Neural cell (in vitro differentiated cells): ENCODE results near the gene RBM11. TPM values are rescaled to one million over a fixed set of nuclear protein-coding genes. Genes with fewer than 3 reads are reported as not detected.

Source experiments
- H2AFZ ChIP-seq: fragments of 200-600, 300-800 bp; sonication (generic), shearing (Covaris generic); 2 replicates; pipeline ENCODE4 v1.6.0; 2014; ENCODE audit warnings: low read depth, mild to moderate bottlenecking, antibody characterized with exemption, low read length, moderate library complexity
- H3F3A ChIP-seq: fragments of 200-600 bp; shearing (Covaris generic); 2 replicates; pipeline ENCODE4 v1.6.1; 2016; ENCODE audit warnings: mild to moderate bottlenecking, moderate library complexity, mixed read lengths, antibody characterized with exemption, low read length; ENCODE audit not compliant: insufficient read depth, poor library complexity, severe bottlenecking
- H3K27ac ChIP-seq: fragments of 200-600, 300-800 bp; sonication (generic), shearing (Covaris generic); 2 replicates; pipeline ENCODE4 v1.5.1; 2014; ENCODE audit warnings: mild to moderate bottlenecking, low read length, moderate library complexity
- H3K27me3 ChIP-seq: fragments of 300-800, 200-600 bp; sonication (generic), shearing (Covaris generic); 2 replicates; pipeline ENCODE4 v1.6.0; 2014; ENCODE audit warnings: mild to moderate bottlenecking, low read depth, low read length, moderate library complexity; ENCODE audit not compliant: insufficient read depth
- H3K36me3 ChIP-seq: fragments of 300-800, 200-600 bp; sonication (generic), shearing (Covaris generic); 2 replicates; pipeline ENCODE4 v1.5.1; 2014; ENCODE audit warnings: mild to moderate bottlenecking, antibody characterized with exemption, low read length, moderate library complexity; ENCODE audit not compliant: insufficient read depth
- H3K4me2 ChIP-seq: fragments of 300-800, 200-600 bp; sonication (generic), shearing (Covaris generic); 2 replicates; pipeline ENCODE4 v1.6.0; 2014; ENCODE audit warnings: mild to moderate bottlenecking, low read length
- H3K4me3 ChIP-seq: fragments of 300-800, 200-600 bp; sonication (generic), shearing (Covaris generic); 2 replicates; pipeline ENCODE4 v1.5.1; 2014; ENCODE audit warnings: mild to moderate bottlenecking, low read length, moderate library complexity
- H3K79me2 ChIP-seq: fragments of 200-600 bp; shearing (Covaris generic); replicated peaks from 2 replicates; pipeline ENCODE4 v1.6.0; 2014; ENCODE audit warnings: mild to moderate bottlenecking, low read length, moderate library complexity; ENCODE audit not compliant: insufficient read depth
- H3K9ac ChIP-seq: fragments of 300-800, 200-600 bp; sonication (generic), shearing (Covaris generic); 2 replicates; pipeline ENCODE4 v1.6.1; 2016; ENCODE audit warnings: mild to moderate bottlenecking, low read length, mixed read lengths
- H3K9me2 ChIP-seq: fragments of 200-600 bp; shearing (Covaris generic); 2 replicates; pipeline ENCODE4 v1.6.1; 2016; ENCODE audit warnings: mild to moderate bottlenecking, low read length, mixed read lengths; ENCODE audit not compliant: insufficient read depth
- H3K9me3 ChIP-seq: fragments of 200-600, 300-800 bp; sonication (generic), shearing (Covaris generic); 2 replicates; pipeline ENCODE4 v1.6.1; 2016; ENCODE audit warnings: mild to moderate bottlenecking, mixed run types, low read length, moderate library complexity, mixed read lengths
- H4K20me1 ChIP-seq: fragments of 200-600 bp; shearing (Covaris generic); 2 replicates; pipeline ENCODE4 v1.6.1; 2016; ENCODE audit warnings: mild to moderate bottlenecking, mixed run types; ENCODE audit not compliant: insufficient read depth
- EP300 ChIP-seq: fragments of 450-650 bp; conservative IDR thresholded peaks from 2 replicates; pipeline ENCODE4 v1.6.1; 2014; ENCODE audit warnings: antibody characterized with exemption, mild to moderate bottlenecking, moderate library complexity; ENCODE audit not compliant: poor library complexity, severe bottlenecking
- EZH2 ChIP-seq: fragments of 200-600, 300-800 bp; shearing (Covaris generic), sonication (generic); IDR thresholded peaks from 2 replicates; pipeline ENCODE4 v1.6.1; 2014; ENCODE audit warnings: antibody characterized with exemption, low read length, borderline replicate concordance, mild to moderate bottlenecking; ENCODE audit not compliant: insufficient read depth, poor library complexity, severe bottlenecking
- MXI1 ChIP-seq: fragments of 450-650 bp; conservative IDR thresholded peaks from 2 replicates; pipeline ENCODE4 v1.6.1; 2014; ENCODE audit warnings: antibody characterized with exemption, mild to moderate bottlenecking; ENCODE audit not compliant: poor library complexity, severe bottlenecking
- POLR2AphosphoS5 ChIP-seq: IDR thresholded peaks from 2 replicates; pipeline ENCODE4 v1.6.1; 2012
- RAD21 ChIP-seq: fragments of 450-650 bp; conservative IDR thresholded peaks from 2 replicates; pipeline ENCODE4 v1.6.1; 2014; ENCODE audit warnings: antibody characterized with exemption, mild to moderate bottlenecking, moderate library complexity
- SMC3 ChIP-seq: fragments of 450-650 bp; conservative IDR thresholded peaks from 2 replicates; pipeline ENCODE4 v1.6.1; 2014; ENCODE audit warnings: antibody characterized with exemption, mild to moderate bottlenecking, moderate library complexity; ENCODE audit not compliant: poor library complexity
- TAF1 ChIP-seq: IDR thresholded peaks from 2 replicates; pipeline ENCODE4 v1.6.1; 2012; ENCODE audit warnings: low read depth
- polyA plus RNA-seq: library from polyadenylated mRNA; depleted of rRNA; stranded (reverse); fragments of >200 nt; gene quantifications from 2 replicates; pipeline ENCODE4 v1.2.3, GENCODE V29; 2014
- TF ChIP-seq, protein P1 (sequence below): fragments of 450-650 bp; IDR thresholded peaks from 2 replicates; pipeline ENCODE4 v1.5.1; 2014; ENCODE audit warnings: antibody characterized with exemption, mild to moderate bottlenecking, moderate library complexity; ENCODE audit not compliant: poor library complexity, severe bottlenecking
- TF ChIP-seq, protein P2 (sequence below): IDR thresholded peaks from 2 replicates; pipeline ENCODE4 v1.6.1; 2012; ENCODE audit warnings: borderline replicate concordance

The RBM11 gene
- polyA plus RNA-seq, 1 donor from 2014 or later, result 17.1 TPM

DNA sequence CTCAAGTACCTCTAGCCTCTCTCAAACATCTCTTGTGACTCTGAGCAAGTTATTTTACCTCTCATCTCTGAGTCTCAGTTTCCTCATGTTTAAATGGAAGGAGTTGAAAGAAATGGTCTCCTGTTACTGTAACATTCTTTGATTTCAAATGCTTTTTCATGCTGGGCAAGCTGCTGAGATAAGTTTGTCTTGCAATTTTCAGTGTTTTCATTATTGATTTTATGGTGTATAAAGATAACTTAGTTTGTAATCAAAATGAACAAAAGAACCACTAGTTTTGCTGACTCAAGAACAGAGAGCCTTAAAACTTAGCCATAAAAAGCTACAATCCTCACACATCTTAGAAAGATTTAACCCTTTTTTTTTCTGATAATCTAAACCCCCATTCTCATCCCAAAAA is 9.7 kb upstream of the RBM11 start:
- Histone ChIP-seq H3K79me2 (no peaks in the 10 kb centered on the region), H2AFZ (no peak overlapping the region), H3K9me2 (no peaks in the 10 kb centered on the region), H3K9ac (no peak overlapping the region), H3K4me2 (no peak overlapping the region), H3K27ac (no peak overlapping the region), H3K36me3 (no peaks in the 10 kb centered on the region), H4K20me1 (no peaks in the 10 kb centered on the region), H3K4me3 (no peak overlapping the region), H3K27me3 (no peaks in the 10 kb centered on the region), H3K9me3 (no peaks in the 10 kb centered on the region), H3F3A (no peaks in the 10 kb centered on the region)
- TF ChIP-seq SMC3 (no peak), MXI1 (no peak), POLR2AphosphoS5 (no peak), EZH2 (no peak), EP300 (no peak), RAD21 (no peak), TAF1 (no peak)
- TF ChIP-seq, protein P1, sequence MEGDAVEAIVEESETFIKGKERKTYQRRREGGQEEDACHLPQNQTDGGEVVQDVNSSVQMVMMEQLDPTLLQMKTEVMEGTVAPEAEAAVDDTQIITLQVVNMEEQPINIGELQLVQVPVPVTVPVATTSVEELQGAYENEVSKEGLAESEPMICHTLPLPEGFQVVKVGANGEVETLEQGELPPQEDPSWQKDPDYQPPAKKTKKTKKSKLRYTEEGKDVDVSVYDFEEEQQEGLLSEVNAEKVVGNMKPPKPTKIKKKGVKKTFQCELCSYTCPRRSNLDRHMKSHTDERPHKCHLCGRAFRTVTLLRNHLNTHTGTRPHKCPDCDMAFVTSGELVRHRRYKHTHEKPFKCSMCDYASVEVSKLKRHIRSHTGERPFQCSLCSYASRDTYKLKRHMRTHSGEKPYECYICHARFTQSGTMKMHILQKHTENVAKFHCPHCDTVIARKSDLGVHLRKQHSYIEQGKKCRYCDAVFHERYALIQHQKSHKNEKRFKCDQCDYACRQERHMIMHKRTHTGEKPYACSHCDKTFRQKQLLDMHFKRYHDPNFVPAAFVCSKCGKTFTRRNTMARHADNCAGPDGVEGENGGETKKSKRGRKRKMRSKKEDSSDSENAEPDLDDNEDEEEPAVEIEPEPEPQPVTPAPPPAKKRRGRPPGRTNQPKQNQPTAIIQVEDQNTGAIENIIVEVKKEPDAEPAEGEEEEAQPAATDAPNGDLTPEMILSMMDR, result no peak
- TF ChIP-seq, protein P2, sequence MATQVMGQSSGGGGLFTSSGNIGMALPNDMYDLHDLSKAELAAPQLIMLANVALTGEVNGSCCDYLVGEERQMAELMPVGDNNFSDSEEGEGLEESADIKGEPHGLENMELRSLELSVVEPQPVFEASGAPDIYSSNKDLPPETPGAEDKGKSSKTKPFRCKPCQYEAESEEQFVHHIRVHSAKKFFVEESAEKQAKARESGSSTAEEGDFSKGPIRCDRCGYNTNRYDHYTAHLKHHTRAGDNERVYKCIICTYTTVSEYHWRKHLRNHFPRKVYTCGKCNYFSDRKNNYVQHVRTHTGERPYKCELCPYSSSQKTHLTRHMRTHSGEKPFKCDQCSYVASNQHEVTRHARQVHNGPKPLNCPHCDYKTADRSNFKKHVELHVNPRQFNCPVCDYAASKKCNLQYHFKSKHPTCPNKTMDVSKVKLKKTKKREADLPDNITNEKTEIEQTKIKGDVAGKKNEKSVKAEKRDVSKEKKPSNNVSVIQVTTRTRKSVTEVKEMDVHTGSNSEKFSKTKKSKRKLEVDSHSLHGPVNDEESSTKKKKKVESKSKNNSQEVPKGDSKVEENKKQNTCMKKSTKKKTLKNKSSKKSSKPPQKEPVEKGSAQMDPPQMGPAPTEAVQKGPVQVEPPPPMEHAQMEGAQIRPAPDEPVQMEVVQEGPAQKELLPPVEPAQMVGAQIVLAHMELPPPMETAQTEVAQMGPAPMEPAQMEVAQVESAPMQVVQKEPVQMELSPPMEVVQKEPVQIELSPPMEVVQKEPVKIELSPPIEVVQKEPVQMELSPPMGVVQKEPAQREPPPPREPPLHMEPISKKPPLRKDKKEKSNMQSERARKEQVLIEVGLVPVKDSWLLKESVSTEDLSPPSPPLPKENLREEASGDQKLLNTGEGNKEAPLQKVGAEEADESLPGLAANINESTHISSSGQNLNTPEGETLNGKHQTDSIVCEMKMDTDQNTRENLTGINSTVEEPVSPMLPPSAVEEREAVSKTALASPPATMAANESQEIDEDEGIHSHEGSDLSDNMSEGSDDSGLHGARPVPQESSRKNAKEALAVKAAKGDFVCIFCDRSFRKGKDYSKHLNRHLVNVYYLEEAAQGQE, result no peak

DNA sequence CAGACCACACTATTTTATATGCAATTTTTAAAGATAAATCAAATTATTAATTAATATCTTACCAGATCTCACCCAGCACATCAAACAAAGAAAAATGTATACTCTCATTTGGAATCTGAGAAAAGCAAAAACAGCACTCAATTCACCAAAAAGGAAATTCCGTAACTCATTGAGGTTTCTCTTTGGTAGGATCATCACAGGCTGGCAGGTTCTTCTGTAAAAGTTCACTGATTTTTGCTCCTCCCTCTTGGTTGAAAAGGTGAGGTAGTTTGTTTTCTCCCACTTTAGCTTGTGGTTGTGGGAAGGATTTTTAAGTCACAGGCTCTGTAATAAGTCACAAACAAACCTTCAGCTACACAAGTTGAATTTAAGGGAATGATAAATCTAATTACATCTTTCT is 5.2 kb upstream of the RBM11 start, which contains the start of gene LIPI:
Gene LIPI, minus strand, starts transcription at position 218 of the 400 bp plus-strand sequence. Its CDS starts 110 bp downstream, at position 108.
- no peaks in the 10 kb centered on the region for H4K20me1 ChIP-seq
- TF ChIP-seq TAF1, result no peak
- TF ChIP-seq, protein P2, result no peak
- TF ChIP-seq RAD21, result no peak
- TF ChIP-seq EZH2, result no peak
- no peak for TF ChIP-seq SMC3
- TF ChIP-seq MXI1, result no peak
- TF ChIP-seq POLR2AphosphoS5, result no peak
- no peak for TF ChIP-seq EP300
- TF ChIP-seq, protein P1, result no peak

More for the DNA sequence above, 5.2 kb upstream of the RBM11 start, which contains the start of gene LIPI:
- H3K9me3 ChIP-seq, result no peaks in the 10 kb centered on the region
- H3K27me3 ChIP-seq, result no peaks in the 10 kb centered on the region
- H3K36me3 ChIP-seq, result no peaks in the 10 kb centered on the region
- no peak within 1 kb of the TSS for H3K27ac ChIP-seq
- H3K9ac ChIP-seq, result no peak within 1 kb of the TSS
- H3K79me2 ChIP-seq, result no peaks in the 10 kb centered on the region
- H3K9me2 ChIP-seq, result no peaks in the 10 kb centered on the region
- H3F3A ChIP-seq, result no peaks in the 10 kb centered on the region
- H3K4me3 ChIP-seq, result no peak within 1 kb of the TSS
- no peak within 1 kb of the TSS for H2AFZ ChIP-seq
- H3K4me2 ChIP-seq, result no peak within 1 kb of the TSS
